SK-N-SH (cell line): ENCODE results near the gene FAM3B.

Source experiments
- EZH2phosphoT487 ChIP-seq: fragments of 200-600 bp; sonication (generic); IDR thresholded peaks from 2 replicates; pipeline ENCODE4 v1.6.1; 2017; ENCODE audit warnings: low read depth, mixed run types, mild to moderate bottlenecking, antibody characterized with exemption, moderate library complexity, borderline replicate concordance
- FOXM1 ChIP-seq: IDR thresholded peaks from 2 replicates; pipeline ENCODE4 v1.4.0; 2012; ENCODE audit warnings: low read depth, mild to moderate bottlenecking
- GABPA ChIP-seq: IDR thresholded peaks from 2 replicates; pipeline ENCODE4 v1.4.0; 2012; ENCODE audit warnings: low read depth, mild to moderate bottlenecking
- POLR2AphosphoS5 ChIP-seq: IDR thresholded peaks from 2 replicates; pipeline ENCODE4 v1.6.1; 2012; ENCODE audit warnings: low read depth, low read length
- SIN3A ChIP-seq: IDR thresholded peaks from 2 replicates; pipeline ENCODE4 v1.6.1; 2012; ENCODE audit warnings: low read depth, mild to moderate bottlenecking, low read length, moderate library complexity, borderline replicate concordance
- TF ChIP-seq, protein P1 (sequence below): fragments of 200-600 bp; sonication (generic); IDR thresholded peaks from 2 replicates; pipeline ENCODE4 v1.6.1; 2017; ENCODE audit warnings: antibody characterized with exemption, mild to moderate bottlenecking, moderate library complexity

DNA sequence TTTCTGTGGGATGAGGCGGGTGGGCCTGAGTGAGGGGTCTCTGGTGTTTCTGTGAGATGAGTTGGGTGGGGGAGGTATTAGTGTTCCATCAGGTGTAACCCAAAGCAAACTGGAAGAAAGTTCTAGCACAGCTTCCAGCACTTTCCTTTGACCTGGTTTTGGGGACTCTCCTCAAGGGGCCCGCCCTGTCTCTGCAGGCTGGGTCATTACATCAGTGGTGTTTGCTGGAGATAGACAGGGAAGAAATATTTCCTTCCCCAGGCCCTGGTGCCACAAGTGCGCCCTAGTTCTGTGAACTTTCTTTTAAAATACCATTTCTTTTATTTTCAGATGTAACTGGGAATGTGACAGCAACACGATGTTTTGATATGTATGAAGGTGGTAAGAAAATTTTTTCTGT, 28.8 kb downstream of the FAM3B start:
- TF ChIP-seq, protein P1, sequence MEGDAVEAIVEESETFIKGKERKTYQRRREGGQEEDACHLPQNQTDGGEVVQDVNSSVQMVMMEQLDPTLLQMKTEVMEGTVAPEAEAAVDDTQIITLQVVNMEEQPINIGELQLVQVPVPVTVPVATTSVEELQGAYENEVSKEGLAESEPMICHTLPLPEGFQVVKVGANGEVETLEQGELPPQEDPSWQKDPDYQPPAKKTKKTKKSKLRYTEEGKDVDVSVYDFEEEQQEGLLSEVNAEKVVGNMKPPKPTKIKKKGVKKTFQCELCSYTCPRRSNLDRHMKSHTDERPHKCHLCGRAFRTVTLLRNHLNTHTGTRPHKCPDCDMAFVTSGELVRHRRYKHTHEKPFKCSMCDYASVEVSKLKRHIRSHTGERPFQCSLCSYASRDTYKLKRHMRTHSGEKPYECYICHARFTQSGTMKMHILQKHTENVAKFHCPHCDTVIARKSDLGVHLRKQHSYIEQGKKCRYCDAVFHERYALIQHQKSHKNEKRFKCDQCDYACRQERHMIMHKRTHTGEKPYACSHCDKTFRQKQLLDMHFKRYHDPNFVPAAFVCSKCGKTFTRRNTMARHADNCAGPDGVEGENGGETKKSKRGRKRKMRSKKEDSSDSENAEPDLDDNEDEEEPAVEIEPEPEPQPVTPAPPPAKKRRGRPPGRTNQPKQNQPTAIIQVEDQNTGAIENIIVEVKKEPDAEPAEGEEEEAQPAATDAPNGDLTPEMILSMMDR: no peak
- no peak for TF ChIP-seq POLR2AphosphoS5
- TF ChIP-seq FOXM1: no peak
- no peak for TF ChIP-seq SIN3A
- TF ChIP-seq EZH2phosphoT487: no peak
- no peak for TF ChIP-seq GABPA
